GM18502 (cell line): ENCODE data around the gene SOX14.

ENCODE experiments used
- ATAC-seq: cut with Tn5 transposase; IDR thresholded peaks from one replicate; pipeline ENCODE4 v1.9.1; 2021; ENCODE audit warnings: mild to moderate bottlenecking; ENCODE audit not compliant: unreplicated experiment, poor library complexity

The SOX14 gene

DNA sequence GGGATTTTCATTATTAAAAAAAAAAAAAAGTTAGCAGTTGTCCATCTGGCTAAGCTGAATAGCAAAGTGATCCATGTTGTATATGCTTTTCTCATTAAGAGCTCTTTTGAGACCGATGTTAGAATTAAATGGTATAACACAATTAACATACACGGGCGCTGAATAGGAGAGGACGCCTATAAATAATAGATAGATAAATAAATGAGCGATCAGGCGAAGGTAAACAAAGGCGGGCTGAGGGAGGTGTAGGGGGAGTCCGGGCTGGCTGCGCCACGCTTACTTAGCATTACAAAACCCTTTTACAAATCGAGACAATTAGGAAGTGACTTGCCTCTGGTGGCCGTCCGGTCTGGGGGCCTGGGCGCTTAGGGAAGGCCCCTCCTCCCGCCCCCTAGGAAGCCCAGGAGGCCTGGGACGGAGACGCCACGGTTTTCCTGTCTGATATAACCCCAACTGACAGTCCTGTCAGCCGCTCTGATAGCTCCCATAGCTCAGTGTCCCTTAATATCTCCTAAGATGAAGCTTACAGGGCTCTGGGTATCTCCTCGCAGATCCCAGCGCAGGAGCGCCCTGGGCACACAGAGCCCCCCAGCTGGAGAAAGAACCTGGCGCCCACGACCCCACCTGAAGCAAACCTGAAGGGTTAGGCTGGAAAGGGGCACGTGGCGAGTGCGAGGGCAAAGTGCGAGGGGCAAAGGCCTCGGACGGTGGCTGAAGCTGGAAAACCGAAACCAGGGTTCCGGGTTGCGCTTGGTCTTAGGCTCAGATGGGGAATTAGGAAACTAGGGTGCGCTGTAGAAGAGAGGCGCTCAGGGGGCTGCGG lies 3.6 kb downstream of the SOX14 start:
- ATAC-seq, result no peak

DNA sequence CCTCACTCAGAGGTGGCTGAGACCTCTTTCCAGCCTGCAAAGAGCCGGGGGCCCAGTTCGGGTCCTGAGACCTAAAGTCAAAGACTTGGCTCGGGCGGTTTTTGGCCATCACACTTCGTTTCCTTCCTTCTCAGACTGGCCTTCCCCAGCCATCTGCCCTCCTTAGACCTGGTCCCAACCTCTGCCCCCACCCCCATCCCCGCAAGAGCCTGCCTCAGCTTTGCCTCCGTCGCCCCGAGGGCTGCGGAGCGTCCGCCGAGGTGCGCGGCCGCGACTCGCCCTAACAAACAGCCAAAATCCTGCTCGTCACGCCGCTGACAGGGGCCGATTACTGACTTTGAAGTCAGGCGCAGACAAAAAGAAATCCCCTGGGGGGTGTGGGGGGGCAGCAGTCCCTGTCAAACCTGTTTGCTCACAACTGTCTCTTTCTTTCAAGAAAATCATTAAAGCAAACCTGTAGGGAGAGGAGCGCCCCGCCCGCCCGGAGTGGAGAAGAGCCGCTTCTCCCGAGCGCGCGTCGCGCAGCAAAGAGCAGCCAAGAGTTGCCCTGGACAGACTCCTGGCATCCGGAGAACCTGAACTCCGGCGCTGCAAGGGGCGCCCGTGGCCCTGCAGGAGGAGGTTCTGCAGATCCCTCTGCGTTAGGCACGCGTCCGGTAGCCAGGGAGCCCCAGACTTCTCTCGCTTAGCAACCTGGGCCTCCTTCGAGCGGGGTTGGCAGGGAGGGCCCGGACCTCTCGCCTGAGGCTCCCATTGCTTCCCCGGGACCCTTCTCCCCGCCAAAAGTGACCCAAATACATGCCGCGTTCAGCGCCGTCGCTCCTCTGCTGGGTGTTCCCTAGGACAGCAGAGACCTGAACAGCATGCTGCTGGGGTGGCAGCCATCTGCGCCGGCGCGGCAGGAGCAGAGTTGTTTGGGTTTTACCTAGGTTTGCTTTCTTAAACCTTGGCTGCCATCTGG lies 4.5 kb downstream of the SOX14 start:
- no peak for ATAC-seq

GRCh38 chr3:137769322-137770065 lies 5.4 kb downstream of the SOX14 start:
- ATAC-seq, result no peak

GRCh38 chr3:137770066-137770834 lies 6.1 kb downstream of the SOX14 start:
- no peak for ATAC-seq

DNA sequence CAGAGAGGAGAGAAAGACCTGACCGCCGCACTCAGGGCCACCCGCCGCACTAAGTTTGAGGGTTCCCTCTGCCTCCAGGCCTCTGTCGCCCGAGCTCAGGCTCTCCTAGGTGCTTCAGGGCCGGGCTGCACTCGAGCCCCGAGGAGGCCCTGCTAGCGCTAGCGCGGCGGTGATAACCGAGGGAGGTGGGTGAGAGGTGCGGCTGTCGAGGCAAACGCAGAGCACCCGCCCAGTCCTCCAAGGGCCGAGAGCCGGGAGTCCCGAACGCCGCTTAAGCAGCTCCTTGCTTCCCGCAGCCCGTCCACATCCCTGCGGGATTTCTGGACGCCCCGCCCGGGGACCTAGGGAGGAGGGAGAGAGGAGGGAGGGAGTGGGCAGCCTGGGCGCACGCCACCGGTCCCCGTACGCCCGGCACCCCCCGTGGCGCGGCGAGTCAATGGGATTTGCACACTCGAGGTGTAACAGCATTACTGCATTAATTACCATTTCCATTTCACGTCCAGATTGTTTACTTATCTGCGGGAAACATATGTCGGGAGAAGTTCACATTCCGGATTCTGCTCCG lies 6.8 kb downstream of the SOX14 start:
- no peak for ATAC-seq

- ATAC-seq, result no peak
These were observed 7.5 kb downstream of the SOX14 start for GRCh38 chr3:137771401-137772213.

- no peak for ATAC-seq
These were observed 8.3 kb downstream of the SOX14 start for GRCh38 chr3:137772214-137772955.

DNA sequence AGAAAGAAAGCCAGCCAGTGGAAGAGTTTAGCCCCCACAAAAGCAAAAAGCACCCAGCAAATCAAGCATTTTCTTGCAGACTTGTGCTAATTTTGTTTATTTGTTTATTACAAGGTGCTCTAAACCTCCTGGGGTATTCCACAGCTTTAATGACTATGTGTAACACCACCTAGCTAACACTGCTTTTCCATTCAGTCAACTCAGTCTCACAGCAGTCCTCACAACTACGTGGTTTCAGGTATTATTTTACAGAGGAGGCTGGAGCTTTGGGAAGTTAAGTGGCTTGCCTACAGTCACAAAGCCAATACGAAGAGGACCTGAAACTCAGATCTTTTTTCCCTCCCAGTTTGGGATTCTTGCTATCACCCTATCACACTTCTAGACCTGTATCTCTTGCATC lies 14.8 kb downstream of the SOX14 start:
- no peak for ATAC-seq

- no peak for ATAC-seq
These were observed 23.4 kb downstream of the SOX14 start for GRCh38 chr3:137787529-137787928.

DNA sequence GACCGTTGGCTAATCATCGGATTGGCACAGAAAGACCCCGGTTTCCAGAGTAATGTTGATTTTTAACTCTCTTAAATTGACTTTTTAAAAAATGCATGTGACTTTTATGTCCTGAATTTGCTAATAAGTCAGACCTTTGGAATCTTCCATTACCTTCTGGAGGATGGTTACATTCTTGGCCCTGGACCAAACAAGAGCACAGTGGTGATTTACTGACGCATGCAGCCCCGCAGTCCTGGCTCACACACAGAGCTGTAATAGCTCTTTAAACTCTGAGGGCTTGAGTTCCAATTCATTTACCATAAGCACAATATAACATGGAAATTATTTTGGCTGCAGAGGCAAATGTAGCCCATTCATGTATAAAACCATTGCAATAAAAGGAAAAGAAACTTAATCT lies 25.1 kb downstream of the SOX14 start:
- ATAC-seq, result no peak

GRCh38 chr3:137792626-137793271 lies 28.6 kb downstream of the SOX14 start:
- ATAC-seq, result no peak

DNA sequence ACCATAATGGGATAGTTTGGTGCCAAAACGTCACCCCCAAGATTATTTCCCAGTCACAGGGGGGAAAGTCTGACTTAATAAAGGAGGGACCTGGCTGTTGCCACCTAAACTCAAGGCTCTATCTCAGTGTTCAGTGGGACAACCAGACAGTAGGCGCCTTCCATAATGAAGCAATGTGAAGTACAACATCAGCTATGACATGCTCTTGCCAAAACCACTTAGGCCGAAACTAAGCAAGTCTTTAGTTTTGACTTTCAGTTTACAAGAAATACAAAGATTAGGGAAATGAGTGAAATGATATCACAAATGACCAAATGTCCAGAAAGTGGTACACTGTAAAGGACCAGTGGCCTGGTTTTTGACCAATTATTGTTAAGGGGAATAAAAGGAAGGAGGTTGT lies 32.9 kb downstream of the SOX14 start:
- no peak for ATAC-seq

DNA sequence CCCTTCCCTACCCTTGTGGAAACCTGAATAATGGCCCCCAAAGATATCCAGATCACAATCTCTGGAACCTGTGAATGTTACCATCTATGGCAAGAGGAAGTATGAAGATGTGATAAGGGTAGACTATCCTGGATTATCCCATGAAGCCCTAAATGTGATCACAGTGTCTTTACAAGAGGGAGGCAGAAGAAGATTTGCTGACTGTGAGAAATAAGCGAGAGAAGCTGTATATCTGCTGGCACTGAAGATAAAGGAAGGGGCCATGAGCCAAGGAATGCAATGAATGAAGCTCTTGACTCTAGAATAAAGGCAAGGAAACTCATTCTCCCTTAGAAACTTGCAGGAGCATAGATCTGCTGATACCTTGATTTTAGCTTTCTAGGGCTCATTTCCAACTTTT lies 39.1 kb downstream of the SOX14 start:
- no peak for ATAC-seq

- no peak for ATAC-seq
These were observed 43.9 kb downstream of the SOX14 start for GRCh38 chr3:137807998-137808397.

GRCh38 chr3:137809509-137809908 lies 45.4 kb downstream of the SOX14 start:
- ATAC-seq, result no peak

GRCh38 chr3:137812023-137812422 lies 47.9 kb downstream of the SOX14 start:
- no peak for ATAC-seq

DNA sequence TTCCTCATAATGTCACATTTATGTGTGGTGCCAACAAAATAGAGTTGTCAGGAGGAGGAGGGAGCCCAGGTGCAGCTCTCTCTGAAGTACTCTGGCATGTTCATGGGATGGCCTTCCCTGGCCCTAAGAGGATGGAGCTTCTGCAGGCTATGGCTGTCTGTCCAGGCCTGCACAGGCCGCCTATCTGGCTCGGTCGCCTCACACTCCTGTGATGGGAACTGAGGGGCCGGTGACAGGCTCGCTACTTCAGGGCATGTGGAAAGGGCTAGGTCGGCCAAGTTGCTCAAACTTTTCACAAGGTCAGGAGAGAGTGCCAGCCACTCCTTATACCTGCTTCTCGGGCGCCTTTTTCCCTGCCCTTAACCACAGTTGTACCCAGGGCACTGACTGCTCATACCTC lies 51.1 kb downstream of the SOX14 start:
- no peak for ATAC-seq
